HK-2 (cell line): ENCODE measurements around the gene HSFX3.
A peak's percentile ranks its signal among the peaks of the same experiment; 100 is the strongest.
"Not testable (repeated sequence)": the region's sequence is repeated elsewhere in the genome, so short reads cannot be mapped to it uniquely, and the experiment has no call there.

Source experiments
- DNase-seq: peaks from one replicate; pipeline ENCODE4 v3.0.0-alpha.2; 2018; ENCODE audit not compliant: unreplicated experiment

Gene HSFX3

GRCh38 chrX:149517308-149517707 is 32.4 kb downstream of the HSFX3 start:
- no peak for DNase-seq

DNA sequence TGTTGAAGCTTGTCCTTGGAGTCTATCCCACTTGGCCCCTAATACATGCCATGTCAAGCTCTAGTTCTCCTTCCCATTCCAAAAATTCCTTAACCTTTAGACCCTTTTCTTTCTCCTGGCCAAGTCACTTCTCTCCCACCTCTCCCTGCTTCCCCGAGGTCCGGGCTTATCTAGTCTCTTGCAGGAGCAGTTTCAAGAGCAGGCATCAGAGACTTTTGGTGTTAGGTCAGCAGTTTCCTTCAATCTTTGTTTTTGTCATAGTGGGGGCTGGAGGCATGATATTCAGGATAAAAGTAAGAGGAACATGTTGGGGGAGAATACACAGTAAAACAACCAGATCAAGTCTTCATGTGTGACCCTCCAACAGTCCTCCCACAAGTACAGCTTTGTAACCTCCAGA is 33.1 kb downstream of the HSFX3 start:
- no peak for DNase-seq

DNA sequence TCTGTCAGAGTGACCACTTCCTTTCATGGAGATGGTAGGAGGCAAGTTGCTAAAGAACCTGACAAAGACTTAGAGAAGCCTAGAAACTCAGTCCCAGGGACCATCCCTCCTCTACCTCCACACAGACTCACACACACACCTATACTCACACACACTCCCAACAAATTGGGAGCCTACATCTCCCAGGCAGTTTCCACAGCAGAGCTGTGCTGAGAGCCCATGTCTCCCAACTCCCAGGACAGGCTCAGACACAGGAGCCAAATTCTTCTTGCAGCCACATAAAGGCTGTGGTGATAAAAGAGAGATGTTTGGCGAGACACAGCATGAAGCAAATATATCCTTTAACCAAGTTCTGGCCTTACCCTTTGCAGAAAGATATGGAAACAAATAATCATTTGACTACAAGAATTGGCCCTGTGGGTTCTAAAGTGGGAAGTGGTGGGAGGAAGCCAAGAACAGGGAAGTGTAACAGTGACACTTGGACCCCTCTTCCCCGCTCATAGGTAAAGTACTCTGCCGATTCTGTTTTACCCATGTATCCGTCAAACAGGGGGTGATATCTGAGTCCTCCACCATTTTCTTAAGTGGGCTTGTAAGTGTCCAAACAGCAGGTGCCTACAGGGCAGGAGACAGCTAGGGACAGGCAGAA is 33.6 kb downstream of the HSFX3 start:
- DNase-seq: no peak

DNA sequence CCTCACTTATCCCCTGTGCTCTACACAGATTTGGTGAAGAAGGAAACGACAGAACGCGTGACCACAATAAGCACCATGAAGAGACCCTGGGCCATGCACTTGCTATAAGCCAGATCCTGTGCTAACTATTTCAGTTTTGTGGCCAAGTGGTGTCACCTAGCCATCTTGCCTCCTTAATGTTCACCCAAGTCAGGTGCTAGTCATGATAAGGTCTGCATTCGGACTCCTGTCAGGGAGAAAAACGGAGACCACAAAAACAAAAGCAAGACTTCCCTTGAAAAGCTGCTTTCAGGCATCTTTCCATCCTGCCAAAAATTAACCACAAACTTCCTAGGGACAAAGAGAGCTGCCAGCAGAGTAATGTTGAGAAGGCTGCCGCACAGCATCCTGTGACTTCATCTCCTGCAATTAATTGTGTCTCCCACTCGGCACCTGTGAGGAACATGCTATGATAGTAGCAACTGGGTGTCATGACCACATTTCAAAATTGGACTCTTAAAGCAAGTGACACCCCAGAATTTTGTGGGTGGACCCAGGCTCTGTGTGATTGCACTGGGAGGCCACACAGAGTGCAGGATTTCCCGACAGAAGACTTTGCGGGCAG is 35.8 kb downstream of the HSFX3 start:
- DNase-seq: no peak

DNA sequence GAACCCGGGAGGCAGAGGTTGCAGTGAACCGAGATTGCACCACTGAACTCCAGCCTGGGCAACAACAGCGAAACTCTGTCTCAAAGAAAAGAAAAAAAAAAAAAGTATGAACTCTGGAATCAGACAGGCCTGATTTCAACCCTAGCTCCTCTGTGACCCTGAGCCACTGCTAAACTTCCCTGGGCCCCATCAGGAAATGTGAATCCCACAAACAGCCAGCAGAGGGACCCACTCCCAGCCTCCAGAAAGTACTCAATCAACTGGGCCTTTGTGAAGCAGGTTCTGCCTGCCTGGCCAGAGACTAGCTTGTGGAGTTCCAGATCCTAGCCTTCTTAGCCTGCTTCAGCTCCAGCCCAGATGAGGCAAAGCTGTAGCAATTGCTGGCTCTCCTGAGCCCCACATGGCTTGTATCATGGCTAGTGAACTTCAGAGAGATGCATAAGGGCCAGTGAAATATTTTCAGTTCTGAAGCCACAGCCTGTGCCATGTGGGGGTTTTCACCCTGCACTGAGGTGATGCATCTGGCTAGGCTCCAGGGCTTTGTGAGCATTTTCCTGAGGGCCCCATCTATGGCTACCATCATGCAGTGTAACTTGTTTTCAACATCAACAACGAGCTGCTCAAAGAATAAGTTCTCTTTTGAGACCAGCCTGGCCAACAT is 37.4 kb downstream of the HSFX3 start:
- peak; percentile 42 for DNase-seq

DNA sequence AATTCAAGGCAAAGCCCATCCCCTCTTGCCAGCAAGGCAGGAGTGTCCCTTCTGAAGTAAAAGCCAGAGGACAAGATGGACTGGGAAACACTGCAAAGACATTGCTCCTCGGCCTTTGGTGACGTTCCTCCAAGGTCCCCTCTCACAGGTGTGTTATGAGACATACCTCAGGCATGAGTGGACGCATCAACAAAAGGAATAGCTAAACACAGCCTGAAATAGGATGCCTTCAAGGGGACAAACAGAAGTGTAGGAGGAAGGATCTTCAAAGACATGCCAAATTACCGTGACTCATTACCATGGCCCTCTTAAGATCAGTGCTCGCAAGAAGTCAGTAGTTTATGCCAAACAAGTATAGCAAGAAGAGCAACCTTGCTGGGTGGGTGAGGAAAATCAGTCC is 38.6 kb downstream of the HSFX3 start:
- no peak for DNase-seq

- DNase-seq: no peak
Measured at GRCh38 chrX:149510386-149510785, 39.3 kb downstream of the HSFX3 start.

GRCh38 chrX:149508467-149508866 is 41.3 kb downstream of the HSFX3 start:
- DNase-seq: no peak

- DNase-seq: no peak
Measured at GRCh38 chrX:149506349-149506748, 43.4 kb downstream of the HSFX3 start.

- no peak for DNase-seq
Measured at GRCh38 chrX:149505671-149506070, 44.1 kb downstream of the HSFX3 start.

- peak; percentile 82 for DNase-seq
Measured at GRCh38 chrX:149504915-149505651, 44.6 kb downstream of the HSFX3 start, which contains the start of gene IDS. Gene IDS, minus strand, starts transcription at chrX:149505306. Its CDS starts 169 bp downstream, at chrX:149505137.

GRCh38 chrX:149504226-149504914 is 45.4 kb downstream of the HSFX3 start:
- DNase-seq: no peak

DNA sequence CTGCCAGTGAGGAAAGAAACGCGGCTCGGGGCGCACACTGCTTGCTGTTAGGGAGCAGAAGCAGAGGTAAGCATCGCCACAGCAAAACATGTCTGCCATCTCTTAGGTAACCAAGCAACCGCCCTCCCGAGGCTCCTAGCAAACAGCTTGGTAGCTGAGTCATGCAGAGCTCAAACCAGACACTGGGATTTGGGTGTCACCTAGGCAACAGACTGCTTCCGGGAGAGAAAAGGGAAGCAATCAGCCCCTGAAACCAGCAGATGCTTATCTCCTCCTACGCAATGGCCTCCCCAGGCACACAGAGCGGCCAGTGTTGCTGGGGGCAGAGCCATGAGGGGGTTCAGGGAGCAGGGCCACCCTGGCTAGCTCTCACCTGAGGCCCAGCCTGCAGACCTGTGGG is 46.3 kb downstream of the HSFX3 start:
- DNase-seq: not testable (repeated sequence)

DNA sequence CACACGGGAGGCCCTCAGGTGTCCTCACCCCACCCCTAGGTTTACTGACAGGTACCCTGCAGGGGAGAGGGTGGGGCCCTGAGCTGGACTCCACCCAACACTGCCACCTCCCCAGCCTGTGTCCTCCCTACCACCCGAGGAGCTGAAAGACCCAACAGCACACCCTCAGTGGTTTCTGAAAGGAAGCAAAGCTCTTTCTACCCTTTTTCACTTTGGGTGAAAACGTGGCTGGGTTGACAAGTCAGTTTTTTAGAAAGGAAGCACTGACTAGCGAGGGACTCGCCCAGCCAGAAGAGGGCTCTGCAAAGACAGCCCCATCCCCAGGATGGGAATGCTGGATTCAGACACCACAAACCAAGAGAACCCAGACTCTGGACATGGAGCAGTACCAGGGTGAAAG is 46.8 kb downstream of the HSFX3 start:
- not testable (repeated sequence) for DNase-seq

DNA sequence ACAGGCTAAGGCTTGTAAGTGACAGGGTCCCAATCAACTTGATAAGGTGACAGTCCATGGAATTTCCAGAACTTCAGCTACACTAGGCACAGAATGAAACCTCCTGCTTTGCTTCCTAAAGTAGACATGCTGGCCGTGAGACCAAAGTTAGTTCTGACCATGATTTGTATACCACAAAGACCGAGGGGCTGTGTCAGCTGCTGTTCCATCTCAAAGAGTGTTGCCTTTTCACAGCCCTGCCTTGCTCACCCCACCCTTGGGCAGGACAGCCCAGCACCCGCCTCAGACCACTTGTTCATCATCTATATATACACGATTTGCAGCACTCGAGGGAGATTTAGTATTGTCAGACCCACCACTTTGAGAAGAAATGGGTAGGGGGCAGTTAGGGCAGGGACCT is 50.0 kb downstream of the HSFX3 start:
- no peak for DNase-seq

DNA sequence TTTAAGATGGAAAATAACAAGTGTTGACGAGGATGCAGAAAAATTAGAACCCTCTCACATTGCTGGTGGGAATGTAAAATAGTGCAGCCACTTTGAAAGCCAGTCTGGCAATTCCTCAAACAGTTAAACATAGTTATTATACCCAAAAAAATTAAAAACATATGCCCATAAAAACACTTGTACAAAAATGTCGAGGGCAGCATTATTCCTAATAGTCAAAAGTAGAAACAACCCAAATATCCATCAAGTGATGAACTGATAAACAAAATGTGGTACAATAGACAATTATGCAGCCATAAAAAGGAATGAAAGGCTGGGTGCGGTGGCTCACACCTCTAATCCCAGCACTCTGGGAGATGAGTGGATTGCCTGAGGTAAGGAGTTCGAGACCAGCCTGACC is 51.0 kb downstream of the HSFX3 start:
- no peak for DNase-seq
